ENCODE measurements around the gene ZNF853. TPM values are rescaled to one million over a fixed set of nuclear protein-coding genes. Genes with fewer than 3 reads are reported as not detected.
A peak's percentile ranks its signal among the peaks of the same experiment; 100 is the strongest.
"Not testable (repeated sequence)": the region's sequence is repeated elsewhere in the genome, so short reads cannot be mapped to it uniquely, and the experiment has no call there.

The ZNF853 gene
- total and polyA plus RNA-seq, 10 donors, result 1.3 to 10.1 (median 4.5) TPM

GRCh38 chr7:6654842-6655610 is 39.6 kb downstream of the ZNF853 start:
- DNase-seq, result no peak
- Histone ChIP-seq H3K36me3 (peaks cover 4 to 69% (median 57%) of the 10 kb centered on the region in 6 donors), H3K4me1 (no peaks in the 10 kb centered on the region), H3K27me3 (replicated peaks in 1 of 7) (no peaks in the 10 kb centered on the region), H3K9me3 (peaks cover 0 to 35% (median 20%) of the 10 kb centered on the region in 8 donors), H3K27ac (no peak overlapping the region), H3K4me3 (no peak overlapping the region)
- 95 to 97% (median 96%) methylated on average over 46 to 48 of the region's 48 CpGs for WGBS, 5 donors
- TF ChIP-seq CTCF (IDR thresholded peaks at IDR 0.05 in 8 of 11, conservative IDR thresholded peaks at IDR 0.05 in 3 of 11) (no peak), POLR2AphosphoS5 (IDR thresholded peaks at IDR 0.05) (peak in 1 of 3 donors; percentile 4)
- intact Hi-C loops (cut with DNase I; ENCODE audit: low total_unique reads), result no loop called here

- intact Hi-C loops (cut with DNase I; ENCODE audit: low total_unique reads), result no loop called here
- peaks cover 4 to 61% (median 50%) of the 10 kb centered on the region in 6 donors for H3K36me3 ChIP-seq
- 91 to 97% (median 96%) methylated on average over 16 to 17 of the region's 17 CpGs for WGBS, 5 donors
- DNase-seq, result no peak
- TF ChIP-seq CTCF (IDR thresholded peaks at IDR 0.05 in 8 of 11, conservative IDR thresholded peaks at IDR 0.05 in 3 of 11), result no peak
- no peak for TF ChIP-seq POLR2AphosphoS5 (IDR thresholded peaks at IDR 0.05)
- TF ChIP-seq POLR2A (IDR thresholded peaks at IDR 0.05), result no peak
- peaks cover 0 to 29% (median 20%) of the 10 kb centered on the region in 8 donors for H3K9me3 ChIP-seq
- no peaks in the 10 kb centered on the region for H3K4me1 ChIP-seq
- H3K27ac ChIP-seq, result no peak overlapping the region
- no peaks in the 10 kb centered on the region for H3K27me3 ChIP-seq (replicated peaks in 1 of 7)
- no peak overlapping the region for H3K4me3 ChIP-seq
These were observed 40.4 kb downstream of the ZNF853 start for GRCh38 chr7:6655636-6656385.

GRCh38 chr7:6656413-6656812 is 41.0 kb downstream of the ZNF853 start:
- no peak overlapping the region for H3K27ac ChIP-seq
- H3K4me3 ChIP-seq, result no peak overlapping the region
- no peaks in the 10 kb centered on the region for H3K4me1 ChIP-seq
- no peak for DNase-seq
- intact Hi-C loops (cut with DNase I; ENCODE audit: low total_unique reads), result no loop called here
- WGBS, 5 donors, result 96 to 99% (median 97%) methylated on average over 9 of the region's 9 CpGs
- no peaks in the 10 kb centered on the region for H3K27me3 ChIP-seq (replicated peaks in 1 of 7)
- no peak for TF ChIP-seq POLR2AphosphoS5 (IDR thresholded peaks at IDR 0.05)
- peaks cover 0 to 23% (median 14%) of the 10 kb centered on the region in 8 donors for H3K9me3 ChIP-seq
- peaks cover 4 to 55% (median 43%) of the 10 kb centered on the region in 6 donors for H3K36me3 ChIP-seq

GRCh38 chr7:6658618-6659345 is 43.4 kb downstream of the ZNF853 start:
- TF ChIP-seq POLR2AphosphoS5 (IDR thresholded peaks at IDR 0.05), result no peak
- Histone ChIP-seq H3K4me1 (peaks cover 0 to 2% (median 0%) of the 10 kb centered on the region in 6 donors), H3K27ac (no peak overlapping the region), H3K4me3 (no peak overlapping the region), H3K9me3 (peaks cover 0 to 5% (median 0%) of the 10 kb centered on the region in 8 donors), H3K36me3 (peaks cover 0 to 31% (median 20%) of the 10 kb centered on the region in 6 donors), H3K27me3 (replicated peaks in 1 of 7) (peaks cover 0 to 8% (median 1%) of the 10 kb centered on the region in 7 donors)
- intact Hi-C loops (cut with DNase I; ENCODE audit: low total_unique reads), result no loop called here
- 30 to 39% (median 35%) methylated on average over 11 of the region's 11 CpGs for WGBS, 5 donors
- no peak for DNase-seq

GRCh38 chr7:6670851-6671250 is 55.4 kb downstream of the ZNF853 start:
- H3K4me1 ChIP-seq; H3K4me3 ChIP-seq; H3K27ac ChIP-seq; intact Hi-C loops (cut with DNase I; ENCODE audit: low total_unique reads); H3K27me3 ChIP-seq (replicated peaks in 1 of 7); DNase-seq: not testable (repeated sequence)
- peaks cover 15 to 98% (median 73%) of the 10 kb centered on the region in 8 donors for H3K9me3 ChIP-seq
- peaks cover 0 to 15% (median 2%) of the 10 kb centered on the region in 6 donors for H3K36me3 ChIP-seq
- 92 to 98% (median 93%) methylated on average over 5 to 27 of the region's 34 CpGs; no CpG with 5 or more reads in 2 of the 5 donors for WGBS, 5 donors

Data from spleen (tissue), 11 donors.